Measurements from ENCODE around the gene DMWD.
"Not testable (repeated sequence)": the region's sequence is repeated elsewhere in the genome, so short reads cannot be mapped to it uniquely, and the experiment has no call there.

Gene DMWD

DNA sequence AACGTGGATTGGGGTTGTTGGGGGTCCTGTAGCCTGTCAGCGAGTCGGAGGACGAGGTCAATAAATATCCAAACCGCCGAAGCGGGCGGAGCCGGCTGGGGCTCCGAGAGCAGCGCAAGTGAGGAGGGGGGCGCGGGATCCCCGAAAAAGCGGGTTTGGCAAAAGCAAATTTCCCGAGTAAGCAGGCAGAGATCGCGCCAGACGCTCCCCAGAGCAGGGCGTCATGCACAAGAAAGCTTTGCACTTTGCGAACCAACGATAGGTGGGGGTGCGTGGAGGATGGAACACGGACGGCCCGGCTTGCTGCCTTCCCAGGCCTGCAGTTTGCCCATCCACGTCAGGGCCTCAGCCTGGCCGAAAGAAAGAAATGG, 22.8 kb downstream of the DMWD start:
- DNase-seq = peak in 2 of 3 experiments; percentile 73 to 79

GRCh38 chr19:45768984-45769782, 23.5 kb downstream of the DMWD start, which contains the start of gene SIX5:
TSS of gene SIX5 (minus strand) at chr19:45769252. CDS start at chr19:45768844, 408 bp downstream.
- DNase-seq = peak; percentile 94 to 98 (median 97)

GRCh38 chr19:45768655-45768983, 24.0 kb downstream of the DMWD start:
- peak in 1 of 3 experiments; percentile 54 for DNase-seq

GRCh38 chr19:45767881-45768654, 24.6 kb downstream of the DMWD start:
- DNase-seq = peak in 2 of 3 experiments; percentile 54 to 58

DNA sequence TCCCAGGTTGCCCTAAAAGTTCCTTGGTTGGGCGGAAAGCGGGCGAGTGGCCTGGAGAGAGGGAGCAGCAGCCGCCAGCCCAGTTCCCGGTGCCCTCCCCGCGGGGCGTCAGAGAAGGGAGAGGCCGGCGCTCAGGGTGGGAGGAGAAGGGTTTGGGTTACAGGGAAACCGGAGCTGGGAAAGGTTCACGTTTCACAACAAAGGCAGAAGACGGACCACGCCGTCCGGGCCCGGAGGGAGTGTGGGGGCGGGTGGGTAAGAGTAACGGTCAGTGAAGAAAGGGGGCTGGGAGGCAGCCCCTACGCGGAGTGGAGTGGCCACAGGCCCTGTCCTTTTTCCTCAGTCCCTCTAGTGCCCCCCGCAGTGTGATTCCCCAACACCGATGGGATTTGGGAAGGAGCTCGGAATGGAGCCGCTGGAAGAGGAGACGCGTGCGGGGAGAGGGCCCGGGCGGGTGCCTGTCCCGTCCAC, 25.2 kb downstream of the DMWD start:
- DNase-seq = peak; percentile 36 to 49 (median 41)

DNA sequence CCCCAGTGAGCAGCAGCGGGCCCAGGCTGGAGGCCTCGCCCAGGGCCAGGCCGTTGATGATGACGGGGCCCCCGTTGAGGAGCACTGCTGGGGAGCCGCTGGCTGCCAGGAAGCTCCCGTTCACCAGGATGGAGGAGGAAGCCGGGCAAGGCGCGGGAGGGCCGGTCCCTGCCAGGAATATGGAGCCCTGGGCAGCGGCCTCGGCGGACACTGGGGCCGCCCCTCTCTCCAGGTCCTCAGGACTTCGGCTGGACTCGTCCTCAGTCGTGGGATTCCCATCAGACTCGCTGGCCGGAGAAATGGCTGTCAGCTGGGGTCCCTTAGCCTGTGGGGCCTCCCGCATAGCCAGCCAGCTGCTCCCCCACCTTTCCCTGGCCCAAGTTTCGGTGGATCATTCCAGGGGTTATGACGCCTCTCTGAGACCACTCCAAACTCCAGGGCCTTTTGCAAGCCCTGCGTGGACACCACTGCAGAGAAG, 25.7 kb downstream of the DMWD start:
- no peak for DNase-seq

DNA sequence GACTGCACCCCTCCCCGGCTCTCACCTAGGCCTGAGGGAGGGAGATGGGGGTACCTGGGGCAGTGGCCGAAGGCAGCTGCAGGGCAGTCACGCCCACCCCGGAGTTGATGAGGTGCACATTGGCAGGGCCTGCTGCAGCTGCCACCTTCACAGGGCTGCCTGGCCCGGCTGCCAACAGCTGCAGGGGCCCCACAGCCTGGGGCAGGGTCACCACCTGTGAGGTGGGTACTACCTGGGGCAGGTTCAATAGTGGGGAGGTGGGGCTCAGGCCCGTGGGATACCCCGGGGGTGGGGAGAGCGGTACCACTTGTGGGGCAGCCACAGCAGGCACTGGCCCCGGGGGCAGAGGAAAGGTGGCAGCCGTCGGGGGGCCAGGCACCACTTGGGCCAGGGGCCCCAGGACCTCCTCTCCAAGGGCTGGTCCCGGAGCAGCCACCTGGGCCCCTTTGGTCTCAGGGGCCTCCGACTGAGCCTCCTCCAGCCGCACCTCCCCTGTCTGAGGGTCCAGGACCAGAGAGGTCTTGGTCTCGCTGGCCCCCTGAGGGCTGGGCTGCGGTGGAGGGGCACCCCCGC, 26.3 kb downstream of the DMWD start:
- no peak for DNase-seq

- no peak for DNase-seq
Observed at GRCh38 chr19:45765702-45766295, 26.8 kb downstream of the DMWD start.

DNA sequence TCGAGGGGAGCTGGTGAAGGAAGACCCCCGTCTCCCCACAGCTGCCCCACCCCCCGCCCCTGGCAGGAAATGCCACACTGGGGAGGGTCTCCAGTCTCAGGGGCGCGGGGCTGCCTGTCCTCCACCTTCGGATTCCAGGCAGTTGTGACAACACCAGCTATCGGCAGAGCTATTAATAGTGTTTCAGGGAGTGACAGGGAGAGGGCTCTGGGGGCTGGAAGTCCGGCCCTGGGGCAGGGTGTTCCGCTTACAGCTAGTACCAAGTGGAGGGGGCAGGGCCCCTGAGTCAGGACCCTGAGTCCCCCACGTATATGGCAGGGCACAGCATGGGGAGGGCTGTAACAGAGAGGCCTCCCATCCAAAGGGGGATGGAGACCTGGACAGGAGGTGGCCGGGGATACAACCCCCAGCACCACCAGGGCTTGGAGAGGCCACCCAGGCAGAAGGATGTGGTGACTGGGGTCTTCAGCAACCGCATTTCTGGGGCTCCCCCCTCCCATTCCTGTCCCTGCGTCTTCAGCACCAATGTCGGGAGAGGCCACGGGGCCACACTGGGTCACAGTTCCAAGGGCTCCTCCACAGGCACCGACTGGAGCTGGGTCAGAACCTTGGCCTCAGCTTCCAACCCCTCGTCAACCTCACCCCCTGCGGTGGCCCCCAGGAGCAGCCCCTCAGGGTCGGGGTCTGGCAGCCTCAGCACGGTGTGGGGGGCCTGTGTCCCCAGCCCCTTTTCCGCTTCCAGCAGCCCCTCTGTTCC, 27.5 kb downstream of the DMWD start:
- no peak for DNase-seq

DNA sequence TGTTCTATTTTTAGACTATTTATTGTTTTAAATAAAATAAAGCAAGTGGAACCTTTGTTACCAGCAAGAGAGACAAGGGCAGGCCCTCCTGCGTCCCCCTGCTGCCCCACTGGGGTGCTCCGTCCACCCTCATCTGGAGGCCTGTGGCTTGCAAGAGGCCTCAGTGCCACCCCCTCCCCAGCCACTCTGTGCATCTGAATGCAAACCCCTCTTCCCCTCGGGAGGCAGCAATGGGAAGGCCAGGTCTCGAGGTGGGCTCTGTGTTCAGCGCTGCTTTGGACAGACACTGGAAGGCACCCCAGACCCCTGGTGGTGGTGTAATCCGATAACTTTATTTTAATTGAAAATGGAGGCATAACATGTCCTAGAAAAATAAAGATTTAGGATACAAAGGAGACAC, 28.2 kb downstream of the DMWD start:
- DNase-seq = no peak

DNA sequence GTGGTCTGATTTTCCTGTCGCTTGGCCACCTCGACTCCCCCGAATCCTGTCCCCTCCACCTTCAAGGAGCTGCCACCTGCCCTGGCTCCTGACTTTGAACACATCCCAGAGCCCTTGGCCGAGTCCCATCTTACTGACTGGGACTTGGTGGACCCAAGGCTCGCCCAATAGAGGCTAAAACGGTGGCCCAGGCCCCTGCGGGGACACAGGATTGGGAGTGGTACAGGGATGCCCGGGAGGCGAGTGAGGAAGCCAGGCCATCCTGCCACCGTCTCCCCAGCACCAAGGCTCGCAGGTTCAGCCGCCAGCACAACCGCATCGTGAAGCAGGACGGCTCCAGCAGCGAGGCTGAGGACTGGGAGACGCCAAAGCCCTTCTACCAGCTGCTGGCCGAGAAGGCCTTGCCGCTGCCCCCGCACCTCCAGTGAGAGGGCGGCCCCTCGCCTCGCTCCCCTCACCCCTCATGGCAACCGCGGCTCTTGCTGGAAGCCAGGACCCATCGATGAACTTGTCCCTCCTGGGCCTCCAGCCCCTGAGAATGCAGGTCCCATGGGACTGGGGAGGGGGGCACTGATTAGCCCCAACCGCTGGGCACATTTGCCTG, 28.9 kb downstream of the DMWD start:
- no peak for DNase-seq

DNA sequence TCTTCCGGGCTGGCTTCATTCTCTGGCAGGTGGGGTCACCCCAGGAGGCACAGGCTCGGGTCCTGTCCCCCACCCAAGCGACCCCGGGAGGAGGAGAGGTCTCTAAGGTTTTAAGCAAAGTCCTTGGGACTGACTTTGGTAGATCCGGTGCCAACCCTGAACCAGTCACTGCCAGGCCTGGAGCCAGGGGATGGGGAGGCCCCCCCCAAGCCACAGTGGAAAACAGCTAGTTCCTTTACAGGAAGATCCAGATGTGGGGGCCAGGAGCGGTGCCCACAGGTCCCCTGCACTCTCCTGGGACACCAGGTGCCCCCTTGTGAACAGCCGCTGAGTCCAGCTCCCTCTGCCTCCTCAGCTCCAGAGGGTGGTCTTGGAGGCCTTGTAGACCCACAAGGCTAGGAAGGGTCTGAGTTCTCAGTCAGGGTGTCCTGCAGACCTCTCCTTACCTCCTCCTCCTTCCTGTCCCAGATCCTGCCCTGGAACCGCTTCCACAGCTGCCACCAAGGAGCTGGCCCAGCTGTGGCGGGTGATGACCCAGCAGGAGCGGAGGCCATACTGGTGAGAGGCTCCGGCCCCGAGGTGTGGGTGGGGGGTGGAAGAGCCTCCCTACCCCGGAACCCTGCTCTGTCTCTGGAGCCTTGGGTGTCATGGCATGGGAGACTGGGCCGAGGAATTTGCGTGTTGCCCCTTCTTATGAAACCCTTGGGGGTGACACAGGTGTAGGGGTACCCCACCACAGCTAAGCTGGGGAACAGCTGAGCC, 29.6 kb downstream of the DMWD start:
- no peak for DNase-seq

- DNase-seq = no peak
Observed at GRCh38 chr19:45761714-45762113, 30.9 kb downstream of the DMWD start.

- no peak for DNase-seq
Observed at GRCh38 chr19:45758921-45759320, 33.7 kb downstream of the DMWD start.

DNA sequence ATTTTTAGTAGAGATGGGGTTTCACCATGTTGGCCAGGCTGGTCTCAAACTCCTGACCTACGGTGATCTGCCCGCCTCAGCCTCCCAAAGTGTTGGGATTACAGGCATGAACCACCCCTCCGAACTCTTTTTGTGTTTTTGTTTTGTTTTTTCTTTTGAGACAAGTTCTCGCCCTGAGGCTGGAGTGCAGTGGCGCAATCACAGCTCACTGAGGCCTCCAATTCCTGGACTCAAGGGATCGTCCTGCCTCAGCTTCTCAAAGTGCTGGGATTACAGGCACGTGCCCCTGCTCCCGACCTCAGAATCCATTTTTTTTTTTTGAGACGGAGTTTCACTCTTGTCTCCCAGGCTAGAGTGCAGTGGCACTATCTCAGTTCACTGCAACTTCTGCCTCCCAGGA, 35.0 kb downstream of the DMWD start:
- DNase-seq = no peak

GRCh38 chr19:45754323-45754722, 38.3 kb downstream of the DMWD start:
- no peak for DNase-seq

DNA sequence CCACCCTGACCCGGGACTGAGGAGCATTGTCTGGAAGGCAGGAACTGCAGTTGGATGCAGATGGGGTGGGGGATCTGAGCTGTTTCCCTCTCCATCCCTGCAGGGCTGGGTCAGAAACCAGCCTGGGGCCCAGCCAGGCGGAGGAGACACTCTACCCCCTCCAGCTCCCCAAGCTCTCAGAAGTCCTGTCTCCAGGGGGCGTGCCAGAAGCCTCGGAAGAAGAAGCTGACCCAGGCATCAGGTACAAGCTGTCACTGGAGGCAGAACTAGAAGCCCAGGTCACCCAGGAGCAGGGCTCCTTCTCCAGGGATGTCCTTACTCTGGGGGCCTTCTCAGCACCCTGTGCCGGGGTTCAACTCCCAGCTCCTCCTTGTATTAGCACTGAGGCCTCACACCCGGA, 39.1 kb downstream of the DMWD start:
- DNase-seq = no peak

DNA sequence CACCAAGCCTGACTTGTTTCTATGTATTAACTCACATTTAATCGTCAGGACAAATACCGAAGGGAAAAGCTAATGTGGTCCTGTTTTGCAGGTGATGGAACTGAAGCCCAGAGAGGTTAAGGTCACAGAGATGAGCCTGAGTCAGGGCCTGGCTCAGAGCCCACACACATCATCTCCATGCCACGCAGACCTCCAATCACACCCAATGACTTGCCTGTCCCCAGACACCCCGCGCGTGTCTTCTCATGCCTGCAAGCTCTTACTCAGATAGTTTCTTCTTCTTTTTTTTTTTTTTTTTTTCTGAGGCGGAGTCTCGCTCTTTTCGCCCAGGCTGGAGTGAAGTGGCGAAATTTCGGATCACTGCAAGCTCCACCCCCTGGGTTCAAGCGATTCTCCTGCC, 40.0 kb downstream of the DMWD start:
- no peak for DNase-seq

GRCh38 chr19:45751483-45751882, 41.2 kb downstream of the DMWD start:
- DNase-seq = not testable (repeated sequence)

DNA sequence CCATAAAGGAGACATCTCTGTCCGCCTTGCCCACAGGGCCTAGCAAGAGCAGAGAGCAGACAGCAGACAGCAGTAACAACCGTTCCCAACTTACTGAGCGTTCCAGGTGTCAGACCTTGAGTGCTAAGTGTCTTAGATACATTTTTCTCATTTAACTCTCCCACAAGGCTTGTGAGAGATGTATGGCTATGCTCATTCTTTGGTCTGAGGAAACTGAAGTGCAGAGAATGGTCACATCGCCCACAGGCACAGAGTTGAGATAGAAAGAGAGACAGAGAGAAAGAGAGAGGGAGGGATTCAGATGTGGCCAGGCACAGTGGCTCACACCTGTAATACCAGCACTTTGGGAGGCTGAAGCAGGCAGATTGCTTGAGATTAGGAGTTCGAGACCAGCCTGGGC, 45.1 kb downstream of the DMWD start:
- no peak for DNase-seq

GRCh38 chr19:45746866-45747265, 45.8 kb downstream of the DMWD start:
- DNase-seq = no peak
